Parathyroid adenoma (tissue), 2 donors: ENCODE data around the gene ZNF318.
"Not testable (repeated sequence)": the region's sequence is repeated elsewhere in the genome, so short reads cannot be mapped to it uniquely, and the experiment has no call there.

Experiments used
- H2AFZ ChIP-seq: fragments of 300-600 bp; sonication (generic); one replicate; pipeline ENCODE4 v1.7.0; 2017; ENCODE audit warnings: antibody characterized with exemption, mild to moderate bottlenecking
- H3K27ac ChIP-seq: fragments of 300-600 bp; sonication (generic); one replicate; pipeline ENCODE4 v1.7.0; 2017
- H3K27me3 ChIP-seq: fragments of 300-600 bp; sonication (generic); one replicate; pipeline ENCODE4 v1.7.0; 2017; ENCODE audit warnings: low read length; ENCODE audit not compliant: control insufficient read depth, insufficient read depth
- H3K36me3 ChIP-seq: fragments of 300-600 bp; sonication (generic); one replicate; pipeline ENCODE4 v1.7.0; 2017; ENCODE audit warnings: low read length; ENCODE audit not compliant: control insufficient read depth, insufficient read depth
- H3K4me1 ChIP-seq: fragments of 300-600 bp; sonication (generic); one replicate; pipeline ENCODE4 v1.7.0; 2017; ENCODE audit warnings: control low read depth
- H3K4me2 ChIP-seq: fragments of 300-600 bp; sonication (generic); one replicate; pipeline ENCODE4 v1.7.0; 2017; ENCODE audit warnings: low read length
- H3K4me3 ChIP-seq: fragments of 300-600 bp; sonication (generic); one replicate; pipeline ENCODE4 v1.7.0; 2017; ENCODE audit warnings: low read depth, low read length
- H3K79me2 ChIP-seq: fragments of 300-600 bp; sonication (generic); one replicate; pipeline ENCODE4 v1.7.0; 2017; ENCODE audit warnings: control low read depth
- H3K9ac ChIP-seq: fragments of 300-600 bp; sonication (generic); one replicate; pipeline ENCODE4 v1.7.0; 2017; ENCODE audit warnings: mild to moderate bottlenecking
- H3K9me3 ChIP-seq: fragments of 300-600 bp; sonication (generic); one replicate; pipeline ENCODE4 v1.7.0; 2017; ENCODE audit warnings: low read length; ENCODE audit not compliant: control insufficient read depth
- TF ChIP-seq, protein P1 (sequence below): fragments of 300-600 bp; sonication (generic); IDR thresholded peaks from one replicate; pipeline ENCODE4 v1.7.0; 2017; ENCODE audit warnings: antibody characterized with exemption, mild to moderate bottlenecking
- donor health status: primary hyperparathyroidism.

Gene ZNF318

DNA sequence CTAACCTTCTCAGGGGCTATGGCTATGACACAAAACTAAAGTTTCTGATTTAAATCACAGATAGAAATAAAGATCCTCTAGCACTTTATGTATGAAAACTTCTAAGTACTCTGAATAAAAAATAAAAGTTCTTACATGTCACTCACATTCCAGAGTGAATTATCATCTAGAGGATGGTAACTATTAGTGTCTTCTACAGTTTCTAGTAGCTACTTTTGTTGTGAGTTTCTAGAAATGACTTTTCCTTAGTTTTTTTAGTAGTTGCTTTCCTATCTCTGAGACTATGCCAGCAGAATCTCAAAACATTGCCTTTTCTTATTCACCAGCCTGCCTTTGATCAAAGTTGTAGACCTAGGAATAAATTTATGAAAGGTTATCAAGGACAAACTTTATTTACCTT is 10.1 kb downstream of the ZNF318 start:
- Histone ChIP-seq H3K27me3 (no peaks in the 10 kb centered on the region), H2AFZ (no peak overlapping the region), H3K36me3 (no peaks in the 10 kb centered on the region), H3K9me3 (no peaks in the 10 kb centered on the region), H3K4me3 (no peak overlapping the region), H3K4me2 (no peak overlapping the region), H3K4me1 (no peaks in the 10 kb centered on the region), H3K79me2 (no peaks in the 10 kb centered on the region), H3K9ac (no peak overlapping the region), H3K27ac (no peak overlapping the region)
- TF ChIP-seq, protein P1, sequence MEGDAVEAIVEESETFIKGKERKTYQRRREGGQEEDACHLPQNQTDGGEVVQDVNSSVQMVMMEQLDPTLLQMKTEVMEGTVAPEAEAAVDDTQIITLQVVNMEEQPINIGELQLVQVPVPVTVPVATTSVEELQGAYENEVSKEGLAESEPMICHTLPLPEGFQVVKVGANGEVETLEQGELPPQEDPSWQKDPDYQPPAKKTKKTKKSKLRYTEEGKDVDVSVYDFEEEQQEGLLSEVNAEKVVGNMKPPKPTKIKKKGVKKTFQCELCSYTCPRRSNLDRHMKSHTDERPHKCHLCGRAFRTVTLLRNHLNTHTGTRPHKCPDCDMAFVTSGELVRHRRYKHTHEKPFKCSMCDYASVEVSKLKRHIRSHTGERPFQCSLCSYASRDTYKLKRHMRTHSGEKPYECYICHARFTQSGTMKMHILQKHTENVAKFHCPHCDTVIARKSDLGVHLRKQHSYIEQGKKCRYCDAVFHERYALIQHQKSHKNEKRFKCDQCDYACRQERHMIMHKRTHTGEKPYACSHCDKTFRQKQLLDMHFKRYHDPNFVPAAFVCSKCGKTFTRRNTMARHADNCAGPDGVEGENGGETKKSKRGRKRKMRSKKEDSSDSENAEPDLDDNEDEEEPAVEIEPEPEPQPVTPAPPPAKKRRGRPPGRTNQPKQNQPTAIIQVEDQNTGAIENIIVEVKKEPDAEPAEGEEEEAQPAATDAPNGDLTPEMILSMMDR = no peak

DNA sequence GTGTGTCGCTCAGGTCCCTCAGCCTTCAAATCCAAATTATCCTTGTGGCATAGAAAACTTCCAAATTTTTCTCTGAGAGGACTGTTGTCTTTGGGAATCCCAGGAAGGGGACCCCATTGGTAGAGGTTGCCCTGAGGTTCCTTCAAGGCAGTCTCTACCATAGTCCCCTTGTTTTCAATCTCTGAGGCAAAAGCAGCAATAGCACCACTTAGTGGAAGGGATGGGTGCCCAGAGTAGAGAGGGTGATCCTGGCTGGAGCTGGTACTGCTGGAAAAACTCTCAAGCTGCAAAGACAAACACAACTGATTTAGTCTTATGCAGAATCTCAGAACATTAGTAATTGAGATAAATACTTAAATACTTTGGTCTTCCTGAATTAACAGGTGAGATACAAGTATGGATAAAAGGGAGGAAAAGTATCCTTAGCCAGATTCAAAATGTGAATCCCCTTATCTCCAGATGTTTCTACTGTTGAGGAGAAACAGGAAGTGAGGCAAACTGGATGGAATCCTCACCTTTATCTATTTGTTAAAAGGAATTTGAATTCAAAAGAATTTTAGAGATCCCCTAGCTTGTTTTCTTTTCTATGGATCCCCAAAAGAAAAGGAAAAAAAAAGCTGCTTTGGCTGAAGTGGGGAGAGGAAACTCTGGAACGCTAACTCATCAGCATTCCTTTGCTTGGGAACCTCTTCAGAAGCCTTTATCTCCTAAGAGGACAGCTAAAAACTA is 13.4 kb downstream of the ZNF318 start:
- no peak overlapping the region for H2AFZ ChIP-seq
- TF ChIP-seq, protein P1 = no peak
- H3K4me3 ChIP-seq = no peak overlapping the region
- H3K4me1 ChIP-seq = no peaks in the 10 kb centered on the region
- no peak overlapping the region for H3K9ac ChIP-seq
- H3K27ac ChIP-seq = no peak overlapping the region
- no peaks in the 10 kb centered on the region for H3K27me3 ChIP-seq
- no peak overlapping the region for H3K4me2 ChIP-seq
- H3K36me3 ChIP-seq = no peaks in the 10 kb centered on the region
- H3K9me3 ChIP-seq = no peaks in the 10 kb centered on the region
- no peaks in the 10 kb centered on the region for H3K79me2 ChIP-seq

DNA sequence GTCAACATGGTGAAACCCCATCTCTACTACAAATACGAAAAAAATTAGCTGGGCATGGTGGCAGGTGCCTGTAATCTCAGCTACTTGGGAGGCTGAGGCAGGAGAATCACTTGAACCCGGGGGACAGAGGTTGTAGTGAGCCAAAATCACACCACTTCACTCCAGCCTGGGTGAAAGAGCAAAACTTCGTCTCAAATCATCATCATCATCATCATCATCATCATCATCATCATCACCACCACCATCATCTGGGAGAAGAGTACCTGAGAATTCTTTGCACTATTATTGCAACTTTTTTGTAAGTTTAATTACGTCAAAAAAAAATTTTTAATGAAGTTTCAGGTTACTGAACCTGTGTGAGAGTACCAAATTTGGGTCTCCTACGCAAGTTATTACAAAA is 17.5 kb downstream of the ZNF318 start:
- H2AFZ ChIP-seq, H3K4me2 ChIP-seq, H3K9me3 ChIP-seq, H3K4me3 ChIP-seq, H3K79me2 ChIP-seq, H3K27ac ChIP-seq, H3K4me1 ChIP-seq, H3K9ac ChIP-seq, H3K36me3 ChIP-seq, H3K27me3 ChIP-seq: not testable (repeated sequence)

DNA sequence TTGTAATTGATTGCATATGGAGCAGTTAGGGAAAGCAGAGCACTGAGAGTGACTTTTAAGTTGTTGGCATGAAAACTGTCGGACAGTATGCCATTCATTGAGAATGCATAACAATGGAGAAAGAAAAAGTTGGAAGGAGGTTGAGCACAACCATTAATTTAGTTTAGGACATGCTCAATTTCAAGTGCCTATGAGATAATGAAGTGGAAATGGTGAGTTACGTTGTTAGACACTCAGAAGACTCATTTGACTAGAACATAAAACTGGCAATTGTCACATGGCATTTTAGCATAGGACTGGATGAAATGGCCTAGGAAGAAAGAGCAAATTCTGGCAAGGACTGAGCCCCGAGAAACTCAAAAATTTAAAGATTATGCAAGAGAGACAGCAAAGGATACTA is 22.0 kb downstream of the ZNF318 start:
- H3K9ac ChIP-seq = no peak overlapping the region
- H3K27me3 ChIP-seq = no peaks in the 10 kb centered on the region
- no peak overlapping the region for H3K4me2 ChIP-seq
- no peak overlapping the region for H3K4me3 ChIP-seq
- TF ChIP-seq, protein P1 = no peak
- H3K79me2 ChIP-seq = peaks cover 3% of the 10 kb centered on the region
- no peak overlapping the region for H3K27ac ChIP-seq
- H3K9me3 ChIP-seq = no peaks in the 10 kb centered on the region
- no peaks in the 10 kb centered on the region for H3K4me1 ChIP-seq
- no peak overlapping the region for H2AFZ ChIP-seq
- H3K36me3 ChIP-seq = no peaks in the 10 kb centered on the region

DNA sequence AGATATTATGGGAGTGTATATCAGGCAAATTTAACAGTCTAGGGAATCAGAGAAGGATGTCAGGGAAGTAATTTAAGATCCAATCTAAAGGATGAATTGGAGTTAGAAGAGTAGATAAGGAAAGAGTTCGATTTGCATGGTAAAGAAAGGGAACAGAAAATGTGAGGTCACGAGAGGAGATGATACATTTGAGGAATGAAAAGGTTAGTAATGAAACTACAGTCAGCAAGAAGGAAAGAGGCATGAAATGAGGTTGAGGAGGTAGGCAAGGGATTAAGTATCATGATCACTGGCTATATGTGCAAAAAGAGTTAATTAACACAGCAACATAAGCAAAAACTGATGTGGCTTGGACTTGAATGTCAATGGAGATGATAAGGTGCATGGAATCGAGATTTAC is 22.4 kb downstream of the ZNF318 start:
- Histone ChIP-seq H3K9me3 (no peaks in the 10 kb centered on the region), H3K9ac (no peak overlapping the region), H3K27ac (no peak overlapping the region), H3K4me2 (no peak overlapping the region), H3K36me3 (no peaks in the 10 kb centered on the region), H2AFZ (no peak overlapping the region), H3K79me2 (peaks cover 3% of the 10 kb centered on the region), H3K4me1 (no peaks in the 10 kb centered on the region), H3K27me3 (no peaks in the 10 kb centered on the region), H3K4me3 (no peak overlapping the region)
- TF ChIP-seq, protein P1 = no peak

DNA sequence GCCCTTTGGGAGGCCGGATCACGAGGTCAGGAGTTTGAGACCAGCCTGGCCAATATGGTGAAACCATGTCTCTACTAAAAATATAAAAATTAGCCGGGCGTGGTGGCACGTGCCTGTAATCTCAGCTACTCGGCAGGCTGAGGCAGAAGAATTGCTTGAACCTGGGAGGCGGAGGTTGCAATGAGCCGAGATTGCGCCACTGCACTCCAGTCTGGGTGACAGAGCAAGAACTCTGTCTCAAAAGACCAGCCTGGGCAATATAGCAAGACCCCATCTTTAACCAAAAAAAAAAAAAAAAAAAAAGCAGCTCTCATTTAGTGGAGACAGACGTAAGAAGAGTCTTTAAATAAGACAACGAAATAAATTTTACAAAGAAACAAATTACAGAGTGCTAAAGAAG is 23.2 kb downstream of the ZNF318 start:
- not testable (repeated sequence) for H3K9me3 ChIP-seq, H2AFZ ChIP-seq, H3K9ac ChIP-seq, H3K36me3 ChIP-seq, H3K4me1 ChIP-seq, H3K4me2 ChIP-seq, H3K4me3 ChIP-seq, H3K27ac ChIP-seq, H3K27me3 ChIP-seq, H3K79me2 ChIP-seq
